ENCODE measurements around the gene ATG2A. TPM values are rescaled to one million over a fixed set of nuclear protein-coding genes. Genes with fewer than 3 reads are reported as not detected.

ATG2A gene
- total RNA-seq, 1 donor from 2014 or later = 39.5 TPM

GRCh38 chr11:64913171-64913727 lies 3.8 kb downstream of the ATG2A start:
- no peaks in the 10 kb centered on the region for H3K9me3 ChIP-seq
- no peak overlapping the region for H3K4me3 ChIP-seq
- TF ChIP-seq CTCF (IDR thresholded peaks at IDR 0.05) = no peak
- no peaks in the 10 kb centered on the region for H3K27me3 ChIP-seq
- intact Hi-C loops (cut with DNase I) = no loop called here
- peaks cover 59 to 62% of the 10 kb centered on the region in 2 donors for H3K36me3 ChIP-seq
- H3K4me1 ChIP-seq = peaks cover 6 to 17% of the 10 kb centered on the region in 2 donors
- no peak overlapping the region for H3K27ac ChIP-seq
- DNase-seq (ENCODE audit: low spot score in 2 of 2) = no peak

- H3K36me3 ChIP-seq = peaks cover 75% of the 10 kb centered on the region in 2 donors
- no peak for DNase-seq (ENCODE audit: low spot score in 2 of 2)
- H3K27ac ChIP-seq = no peak overlapping the region
- H3K4me1 ChIP-seq = peaks cover 6 to 13% of the 10 kb centered on the region in 2 donors
- no peak overlapping the region for H3K4me3 ChIP-seq
- H3K9me3 ChIP-seq = no peaks in the 10 kb centered on the region
- H3K27me3 ChIP-seq = no peaks in the 10 kb centered on the region
- no peak for TF ChIP-seq CTCF (IDR thresholded peaks at IDR 0.05)
- intact Hi-C loops (cut with DNase I) = no loop called here
Observed at GRCh38 chr11:64911689-64912088, 5.3 kb downstream of the ATG2A start.

GRCh38 chr11:64911142-64911541 lies 5.9 kb downstream of the ATG2A start:
- intact Hi-C loops (cut with DNase I) = no loop called here
- no peaks in the 10 kb centered on the region for H3K9me3 ChIP-seq
- no peak overlapping the region for H3K27ac ChIP-seq
- peaks cover 80% of the 10 kb centered on the region in 2 donors for H3K36me3 ChIP-seq
- H3K4me3 ChIP-seq = no peak overlapping the region
- no peaks in the 10 kb centered on the region for H3K27me3 ChIP-seq
- TF ChIP-seq CTCF (IDR thresholded peaks at IDR 0.05) = no peak
- peaks cover 4 to 11% of the 10 kb centered on the region in 2 donors for H3K4me1 ChIP-seq
- no peak for DNase-seq (ENCODE audit: low spot score in 2 of 2)

- no peak for DNase-seq (ENCODE audit: low spot score in 2 of 2)
- Histone ChIP-seq H3K4me3 (no peak overlapping the region), H3K9me3 (no peaks in the 10 kb centered on the region), H3K4me1 (peaks cover 0 to 5% of the 10 kb centered on the region in 2 donors), H3K36me3 (peaks cover 86% of the 10 kb centered on the region in 2 donors), H3K27me3 (no peaks in the 10 kb centered on the region), H3K27ac (no peak overlapping the region)
- no peak for TF ChIP-seq CTCF (IDR thresholded peaks at IDR 0.05)
- intact Hi-C loops (cut with DNase I) = no loop called here
Observed at GRCh38 chr11:64910451-64911093, 6.4 kb downstream of the ATG2A start.

GRCh38 chr11:64909653-64910343 lies 7.2 kb downstream of the ATG2A start:
- H3K9me3 ChIP-seq = no peaks in the 10 kb centered on the region
- DNase-seq (ENCODE audit: low spot score in 2 of 2) = no peak
- no peak for TF ChIP-seq CTCF (IDR thresholded peaks at IDR 0.05)
- no peak overlapping the region for H3K4me3 ChIP-seq
- intact Hi-C loops (cut with DNase I) = no loop called here
- no peaks in the 10 kb centered on the region for H3K4me1 ChIP-seq
- peaks cover 93 to 94% of the 10 kb centered on the region in 2 donors for H3K36me3 ChIP-seq
- H3K27ac ChIP-seq = no peak overlapping the region
- no peaks in the 10 kb centered on the region for H3K27me3 ChIP-seq
